SK-N-MC (cell line): ENCODE data around the gene LDLRAP1.

ENCODE experiments used
- DNase-seq: peaks from one replicate; pipeline ENCODE4 v3.0.0-alpha.2; 2011; ENCODE audit warnings: low read depth, low spot score
- H3K27ac ChIP-seq: fragments of 200-600 bp; sonication (generic); 2 replicates; pipeline ENCODE4 v1.5.1; 2016; ENCODE audit warnings: mixed run types
- H3K36me3 ChIP-seq: fragments of 200-600 bp; sonication (generic); 2 replicates; pipeline ENCODE4 v1.6.1; 2017; ENCODE audit warnings: antibody characterized with exemption, low read length, mixed read lengths; ENCODE audit not compliant: insufficient read depth
- H3K4me3 ChIP-seq: fragments of 200-600 bp; sonication (generic); 2 replicates; pipeline ENCODE4 v1.5.1; 2016
- H3K9ac ChIP-seq: fragments of 200-600 bp; sonication (generic); 2 replicates; pipeline ENCODE4 v1.8.0; 2017; ENCODE audit warnings: mixed run types, mixed read lengths; ENCODE audit not compliant: insufficient read length
- H3K9me3 ChIP-seq: fragments of 200-600 bp; sonication (generic); 2 replicates; pipeline ENCODE4 v1.6.1; 2017; ENCODE audit warnings: low read depth, mild to moderate bottlenecking, antibody characterized with exemption, low read length, moderate library complexity, mixed read lengths
- EZH2 ChIP-seq: fragments of 200-600 bp; sonication (generic); IDR thresholded peaks from one replicate; pipeline ENCODE4 v1.6.1; 2017; ENCODE audit warnings: antibody characterized with exemption
- FOXP2 ChIP-seq: optimal IDR thresholded peaks from 2 replicates; pipeline ENCODE3; 2011; ENCODE audit warnings: mild to moderate bottlenecking, moderate library complexity; ENCODE audit not compliant: insufficient read depth; ENCODE audit errors: extremely low read length, control extremely low read depth
- POLR2AphosphoS5 ChIP-seq: IDR thresholded peaks from 2 replicates; pipeline ENCODE4 v1.6.1; 2012; ENCODE audit warnings: mild to moderate bottlenecking, low read depth, low read length, borderline replicate concordance

The LDLRAP1 gene

GRCh38 chr1:25573591-25573930, 30.2 kb downstream of the LDLRAP1 start:
- no peak for DNase-seq
- H3K27ac ChIP-seq, result no peak overlapping the region
- no peaks in the 10 kb centered on the region for H3K36me3 ChIP-seq
- H3K4me3 ChIP-seq, result no peak overlapping the region
- TF ChIP-seq EZH2, result no peak
- no peak for TF ChIP-seq FOXP2
- no peak for TF ChIP-seq POLR2AphosphoS5
- H3K9me3 ChIP-seq, result no peaks in the 10 kb centered on the region
- no peak overlapping the region for H3K9ac ChIP-seq

DNA sequence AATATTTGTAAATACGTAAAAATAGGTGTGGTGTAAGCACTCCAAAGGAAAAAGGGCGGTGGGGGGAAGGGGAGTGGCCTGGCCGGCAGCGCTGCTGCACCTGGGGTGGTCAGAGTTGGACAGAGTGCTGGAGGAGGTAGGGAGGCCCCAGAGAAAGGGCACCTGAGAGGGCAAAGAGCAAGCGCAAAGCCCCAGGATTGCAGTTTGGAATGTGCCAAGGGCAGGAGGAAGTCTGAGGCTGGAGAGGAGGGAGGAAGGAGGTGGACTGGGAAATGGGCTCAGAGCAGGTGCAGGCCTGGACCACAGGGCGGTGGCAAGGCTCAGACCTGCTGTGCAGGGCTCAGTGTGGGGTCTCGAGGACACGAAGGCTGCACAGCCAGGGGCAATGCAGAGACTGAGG, 30.6 kb downstream of the LDLRAP1 start:
- no peak overlapping the region for H3K4me3 ChIP-seq
- H3K9me3 ChIP-seq, result no peaks in the 10 kb centered on the region
- DNase-seq, result no peak
- H3K9ac ChIP-seq, result no peak overlapping the region
- no peak overlapping the region for H3K27ac ChIP-seq
- TF ChIP-seq FOXP2 (no peak), POLR2AphosphoS5 (no peak), EZH2 (no peak)
- no peaks in the 10 kb centered on the region for H3K36me3 ChIP-seq

- TF ChIP-seq POLR2AphosphoS5 (no peak), FOXP2 (no peak), EZH2 (no peak)
- no peaks in the 10 kb centered on the region for H3K9me3 ChIP-seq
- H3K4me3 ChIP-seq, result no peak overlapping the region
- H3K9ac ChIP-seq, result no peak overlapping the region
- no peaks in the 10 kb centered on the region for H3K36me3 ChIP-seq
- no peak overlapping the region for H3K27ac ChIP-seq
- DNase-seq, result no peak
Observed at GRCh38 chr1:25575191-25575590, 31.8 kb downstream of the LDLRAP1 start.

DNA sequence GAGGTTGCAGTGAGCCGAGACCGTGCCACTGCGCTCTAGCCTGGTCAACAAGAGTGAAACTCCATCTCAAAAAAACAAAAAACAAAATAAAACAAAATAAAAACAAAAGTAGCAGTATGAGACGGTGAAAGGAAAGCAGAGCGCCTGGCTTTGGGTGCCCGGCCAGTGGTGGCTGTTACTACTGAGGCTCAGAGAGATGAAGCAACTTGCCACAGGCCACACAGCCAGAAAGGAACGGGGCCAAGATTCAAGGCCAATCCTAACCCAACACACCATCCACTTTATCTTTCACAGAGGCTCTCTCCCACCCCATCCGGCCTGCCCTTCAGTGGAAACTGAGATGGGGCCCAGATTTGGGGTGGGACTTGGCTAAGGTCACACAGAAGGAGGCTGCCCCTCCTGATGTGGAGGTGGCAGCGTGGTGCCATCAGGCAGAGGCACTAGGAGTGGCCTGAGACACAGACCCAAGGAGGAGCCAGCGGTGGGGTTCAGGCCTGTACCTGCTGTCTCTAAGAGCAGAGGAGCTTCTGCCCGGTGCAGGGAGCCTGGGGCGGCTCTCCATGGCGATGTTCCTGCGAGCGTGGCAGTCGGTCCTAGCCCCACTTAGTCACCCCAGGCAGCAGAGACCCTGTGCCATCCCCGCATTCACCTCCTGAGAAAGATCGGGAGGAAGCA, 33.2 kb downstream of the LDLRAP1 start:
- H3K9ac ChIP-seq, result no peak overlapping the region
- H3K27ac ChIP-seq, result no peak overlapping the region
- H3K9me3 ChIP-seq, result no peaks in the 10 kb centered on the region
- TF ChIP-seq POLR2AphosphoS5 (no peak), EZH2 (no peak)
- DNase-seq, result no peak
- H3K4me3 ChIP-seq, result no peak overlapping the region
- H3K36me3 ChIP-seq, result no peaks in the 10 kb centered on the region

DNA sequence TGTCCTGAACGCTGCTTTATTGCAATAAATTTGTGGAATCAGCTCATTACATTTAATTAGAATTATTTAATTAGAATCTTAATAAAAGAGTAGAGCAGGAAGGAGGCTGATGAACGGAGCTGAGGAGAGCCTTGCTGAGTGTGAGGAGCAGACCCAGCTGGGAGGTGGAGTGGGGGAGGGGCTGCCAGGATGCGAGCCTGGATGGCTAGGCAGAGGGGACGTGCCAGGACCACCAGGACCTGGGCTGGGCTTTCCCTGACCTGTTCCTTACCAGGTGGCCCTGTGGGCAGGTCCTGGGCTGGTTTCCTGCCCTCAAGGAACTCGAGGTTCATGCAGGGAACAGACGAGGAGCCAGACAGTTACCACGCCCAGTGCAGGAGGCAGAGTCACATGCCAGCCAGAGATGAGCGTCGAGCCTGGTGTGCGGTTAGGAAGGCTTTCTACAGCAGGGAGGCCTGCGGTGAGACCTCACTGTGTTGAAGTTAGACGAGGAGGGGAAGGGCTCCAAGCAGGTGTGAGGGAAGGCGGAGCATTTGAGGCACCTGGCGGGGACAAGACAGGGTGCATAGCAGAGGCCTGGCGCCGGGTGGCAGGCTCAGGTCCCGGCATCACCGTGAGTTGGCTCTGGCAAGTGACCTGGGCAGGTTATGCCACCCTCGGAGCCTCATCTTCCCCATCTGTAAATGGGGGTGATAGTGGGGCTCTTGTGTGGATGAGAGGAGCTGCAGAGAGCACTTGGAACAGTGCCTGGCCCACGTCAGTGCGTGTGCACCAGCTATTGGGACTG, 33.9 kb downstream of the LDLRAP1 start:
- Histone ChIP-seq H3K27ac (no peak overlapping the region), H3K36me3 (no peaks in the 10 kb centered on the region), H3K4me3 (no peak overlapping the region), H3K9me3 (no peaks in the 10 kb centered on the region), H3K9ac (no peak overlapping the region)
- TF ChIP-seq POLR2AphosphoS5, result no peak
- TF ChIP-seq EZH2, result no peak
- TF ChIP-seq FOXP2, result no peak
- no peak for DNase-seq

DNA sequence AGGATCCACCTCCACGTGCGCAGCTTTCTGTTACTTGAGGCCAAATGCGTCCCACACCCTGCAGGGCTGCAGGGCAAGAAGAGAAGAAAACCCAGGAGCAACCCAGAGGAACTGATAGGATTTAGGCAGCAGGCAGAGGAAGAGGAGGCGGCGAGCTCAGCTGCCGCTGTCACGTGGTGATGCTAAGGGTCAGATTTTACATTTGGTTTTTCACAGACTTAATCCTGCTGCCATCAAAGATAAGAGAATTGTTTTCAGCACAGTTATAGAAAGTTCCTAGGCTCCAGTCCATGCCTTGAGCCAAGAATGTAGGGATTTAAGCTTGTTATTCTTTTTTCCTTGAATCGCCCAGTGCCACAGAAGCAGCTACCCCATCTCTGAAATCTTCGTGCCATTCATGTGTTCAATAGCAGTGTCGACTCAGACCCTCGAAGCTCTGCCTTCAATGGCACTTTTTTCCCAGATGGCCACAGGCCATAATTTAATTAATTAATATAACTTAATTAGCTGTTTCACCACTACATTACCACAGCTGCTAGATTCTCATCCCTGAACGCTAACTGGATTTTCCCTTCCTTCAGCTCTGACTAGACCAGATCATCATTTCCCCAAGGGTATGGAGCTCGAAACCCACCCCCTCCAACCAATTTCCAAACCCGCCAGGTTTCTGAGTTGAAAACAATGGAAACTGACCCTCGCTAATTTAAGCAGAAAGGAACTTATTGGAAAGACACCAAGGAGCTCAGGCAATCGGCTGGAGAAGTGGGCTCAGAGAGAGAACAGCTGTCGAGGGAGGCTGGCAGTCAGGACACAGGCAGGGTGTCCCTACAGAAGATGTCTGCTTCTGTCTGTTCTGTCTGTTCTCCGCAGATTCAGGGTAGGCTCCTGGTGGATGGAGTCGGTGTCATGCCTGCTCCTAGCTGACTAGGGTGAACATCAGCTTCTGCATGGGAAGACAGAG, 36.2 kb downstream of the LDLRAP1 start:
- Histone ChIP-seq H3K27ac (no peak overlapping the region), H3K9me3 (no peaks in the 10 kb centered on the region), H3K4me3 (no peak overlapping the region), H3K36me3 (no peaks in the 10 kb centered on the region), H3K9ac (no peak overlapping the region)
- no peak for DNase-seq
- no peak for TF ChIP-seq POLR2AphosphoS5
- no peak for TF ChIP-seq EZH2
- no peak for TF ChIP-seq FOXP2

DNA sequence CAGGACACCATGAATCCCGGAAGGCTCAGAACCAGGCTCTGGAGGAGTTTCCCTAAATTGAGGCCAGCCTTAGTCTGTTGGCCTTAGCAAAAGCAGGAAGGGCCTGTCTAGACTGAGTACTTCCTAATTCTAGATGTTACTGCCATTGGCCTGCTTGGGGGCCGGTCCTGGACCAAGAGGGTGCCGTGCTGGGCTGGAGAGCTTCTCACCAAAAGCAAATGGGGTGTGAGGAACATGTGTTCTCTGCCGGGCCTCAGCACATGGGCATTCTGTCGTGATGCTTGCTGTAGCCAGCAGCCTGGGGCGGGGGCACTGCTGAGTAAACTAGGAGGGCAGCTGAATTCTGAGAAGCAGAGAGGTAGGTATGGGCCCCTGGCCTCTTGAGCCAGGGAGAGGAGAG, 37.5 kb downstream of the LDLRAP1 start:
- no peak for DNase-seq
- H3K4me3 ChIP-seq, result no peak overlapping the region
- H3K9me3 ChIP-seq, result no peaks in the 10 kb centered on the region
- TF ChIP-seq EZH2, result no peak
- TF ChIP-seq POLR2AphosphoS5, result no peak
- TF ChIP-seq FOXP2, result no peak
- no peaks in the 10 kb centered on the region for H3K36me3 ChIP-seq
- no peak overlapping the region for H3K27ac ChIP-seq
- H3K9ac ChIP-seq, result no peak overlapping the region

DNA sequence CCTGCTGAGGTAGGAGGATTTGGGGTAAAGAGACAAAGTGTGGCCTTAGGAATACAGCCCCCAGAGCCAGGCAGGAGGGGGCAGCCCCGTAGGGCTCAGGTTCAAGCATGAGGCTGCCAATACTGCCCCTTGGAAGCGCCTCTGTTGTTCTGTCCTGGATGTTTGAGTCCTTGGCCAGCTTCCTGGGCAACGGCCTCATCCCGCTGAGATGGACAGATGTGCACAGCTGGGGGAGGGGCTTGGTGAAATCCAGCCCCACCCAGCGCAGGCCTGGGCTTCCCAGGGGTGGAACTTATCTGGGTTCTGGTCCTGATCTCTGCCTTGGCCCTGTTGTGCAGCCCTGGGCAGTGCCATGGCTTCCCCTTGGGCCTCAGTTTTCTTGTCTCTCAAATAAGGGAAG, 38.4 kb downstream of the LDLRAP1 start:
- no peak for TF ChIP-seq POLR2AphosphoS5
- TF ChIP-seq EZH2, result no peak
- no peak for TF ChIP-seq FOXP2
- H3K9ac ChIP-seq, result no peak overlapping the region
- no peak overlapping the region for H3K4me3 ChIP-seq
- no peaks in the 10 kb centered on the region for H3K36me3 ChIP-seq
- no peak overlapping the region for H3K27ac ChIP-seq
- DNase-seq, result no peak
- no peaks in the 10 kb centered on the region for H3K9me3 ChIP-seq
